ENCODE data around the gene CD207.

DNA sequence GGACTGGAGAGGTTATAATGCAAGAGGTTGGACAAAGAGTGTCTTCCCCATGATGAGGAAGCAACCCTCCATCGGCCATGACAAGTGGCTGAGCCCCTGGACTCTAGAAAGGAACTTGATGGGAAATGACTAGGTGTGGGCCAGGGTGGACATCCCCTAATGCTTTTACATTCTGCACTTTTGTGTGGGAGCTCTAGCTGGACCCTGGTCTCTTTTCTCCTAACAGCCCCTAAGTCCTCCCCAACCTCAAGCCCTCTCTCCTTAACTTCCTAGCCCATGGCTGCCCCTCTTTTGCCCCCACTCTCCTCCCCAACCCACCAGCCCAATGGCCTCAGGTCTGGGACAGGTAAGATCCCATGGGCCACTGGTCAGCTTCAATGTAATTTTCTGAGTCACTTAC, 2.4 kb downstream of the CD207 start:
- TF ChIP-seq, protein P1, sequence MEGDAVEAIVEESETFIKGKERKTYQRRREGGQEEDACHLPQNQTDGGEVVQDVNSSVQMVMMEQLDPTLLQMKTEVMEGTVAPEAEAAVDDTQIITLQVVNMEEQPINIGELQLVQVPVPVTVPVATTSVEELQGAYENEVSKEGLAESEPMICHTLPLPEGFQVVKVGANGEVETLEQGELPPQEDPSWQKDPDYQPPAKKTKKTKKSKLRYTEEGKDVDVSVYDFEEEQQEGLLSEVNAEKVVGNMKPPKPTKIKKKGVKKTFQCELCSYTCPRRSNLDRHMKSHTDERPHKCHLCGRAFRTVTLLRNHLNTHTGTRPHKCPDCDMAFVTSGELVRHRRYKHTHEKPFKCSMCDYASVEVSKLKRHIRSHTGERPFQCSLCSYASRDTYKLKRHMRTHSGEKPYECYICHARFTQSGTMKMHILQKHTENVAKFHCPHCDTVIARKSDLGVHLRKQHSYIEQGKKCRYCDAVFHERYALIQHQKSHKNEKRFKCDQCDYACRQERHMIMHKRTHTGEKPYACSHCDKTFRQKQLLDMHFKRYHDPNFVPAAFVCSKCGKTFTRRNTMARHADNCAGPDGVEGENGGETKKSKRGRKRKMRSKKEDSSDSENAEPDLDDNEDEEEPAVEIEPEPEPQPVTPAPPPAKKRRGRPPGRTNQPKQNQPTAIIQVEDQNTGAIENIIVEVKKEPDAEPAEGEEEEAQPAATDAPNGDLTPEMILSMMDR (IDR thresholded peaks at IDR 0.05; ENCODE audit: poor library complexity, severe bottlenecking): no peak
- TF ChIP-seq, protein P2, sequence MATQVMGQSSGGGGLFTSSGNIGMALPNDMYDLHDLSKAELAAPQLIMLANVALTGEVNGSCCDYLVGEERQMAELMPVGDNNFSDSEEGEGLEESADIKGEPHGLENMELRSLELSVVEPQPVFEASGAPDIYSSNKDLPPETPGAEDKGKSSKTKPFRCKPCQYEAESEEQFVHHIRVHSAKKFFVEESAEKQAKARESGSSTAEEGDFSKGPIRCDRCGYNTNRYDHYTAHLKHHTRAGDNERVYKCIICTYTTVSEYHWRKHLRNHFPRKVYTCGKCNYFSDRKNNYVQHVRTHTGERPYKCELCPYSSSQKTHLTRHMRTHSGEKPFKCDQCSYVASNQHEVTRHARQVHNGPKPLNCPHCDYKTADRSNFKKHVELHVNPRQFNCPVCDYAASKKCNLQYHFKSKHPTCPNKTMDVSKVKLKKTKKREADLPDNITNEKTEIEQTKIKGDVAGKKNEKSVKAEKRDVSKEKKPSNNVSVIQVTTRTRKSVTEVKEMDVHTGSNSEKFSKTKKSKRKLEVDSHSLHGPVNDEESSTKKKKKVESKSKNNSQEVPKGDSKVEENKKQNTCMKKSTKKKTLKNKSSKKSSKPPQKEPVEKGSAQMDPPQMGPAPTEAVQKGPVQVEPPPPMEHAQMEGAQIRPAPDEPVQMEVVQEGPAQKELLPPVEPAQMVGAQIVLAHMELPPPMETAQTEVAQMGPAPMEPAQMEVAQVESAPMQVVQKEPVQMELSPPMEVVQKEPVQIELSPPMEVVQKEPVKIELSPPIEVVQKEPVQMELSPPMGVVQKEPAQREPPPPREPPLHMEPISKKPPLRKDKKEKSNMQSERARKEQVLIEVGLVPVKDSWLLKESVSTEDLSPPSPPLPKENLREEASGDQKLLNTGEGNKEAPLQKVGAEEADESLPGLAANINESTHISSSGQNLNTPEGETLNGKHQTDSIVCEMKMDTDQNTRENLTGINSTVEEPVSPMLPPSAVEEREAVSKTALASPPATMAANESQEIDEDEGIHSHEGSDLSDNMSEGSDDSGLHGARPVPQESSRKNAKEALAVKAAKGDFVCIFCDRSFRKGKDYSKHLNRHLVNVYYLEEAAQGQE (IDR thresholded peaks at IDR 0.05; ENCODE audit: borderline replicate concordance): no peak

Measured in neural cell (in vitro differentiated cells).